Hematopoietic multipotent progenitor cell treated with erythropoietin and hydrocortisone succinate and interleukin-3 and kit ligand, for 8 days (in vitro differentiated cells): ENCODE data around the gene PRKAA2.

Experiments
- DNase-seq: peaks from one replicate; pipeline ENCODE4 v3.0.0-alpha.2; 2015

The PRKAA2 gene

GRCh38 chr1:56726706-56727105 lies 81.6 kb downstream of the PRKAA2 start:
- no peak for DNase-seq

DNA sequence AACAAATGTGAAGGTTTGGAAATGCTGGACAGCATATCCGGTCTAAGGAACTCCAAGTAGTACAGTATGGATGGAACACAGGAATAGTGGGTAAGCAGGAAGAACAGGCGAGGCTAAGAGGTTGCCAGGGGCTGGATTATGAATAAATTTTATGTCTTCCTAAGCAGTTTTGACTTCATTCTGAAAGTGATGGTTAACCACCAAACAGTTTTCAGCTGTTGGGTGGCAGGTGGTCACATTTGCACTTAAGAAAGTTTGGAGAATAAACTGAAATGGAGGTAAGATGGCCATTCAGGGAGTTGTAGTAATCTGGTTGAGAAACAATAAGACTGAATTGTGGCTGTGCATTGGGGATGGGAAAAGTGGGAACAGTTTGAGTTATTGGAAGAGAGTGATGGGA lies 83.8 kb downstream of the PRKAA2 start:
- DNase-seq, result no peak

- DNase-seq, result no peak
These were observed 100.1 kb downstream of the PRKAA2 start for GRCh38 chr1:56745231-56745630.

GRCh38 chr1:56754708-56755479 lies 109.8 kb downstream of the PRKAA2 start:
- no peak for DNase-seq

DNA sequence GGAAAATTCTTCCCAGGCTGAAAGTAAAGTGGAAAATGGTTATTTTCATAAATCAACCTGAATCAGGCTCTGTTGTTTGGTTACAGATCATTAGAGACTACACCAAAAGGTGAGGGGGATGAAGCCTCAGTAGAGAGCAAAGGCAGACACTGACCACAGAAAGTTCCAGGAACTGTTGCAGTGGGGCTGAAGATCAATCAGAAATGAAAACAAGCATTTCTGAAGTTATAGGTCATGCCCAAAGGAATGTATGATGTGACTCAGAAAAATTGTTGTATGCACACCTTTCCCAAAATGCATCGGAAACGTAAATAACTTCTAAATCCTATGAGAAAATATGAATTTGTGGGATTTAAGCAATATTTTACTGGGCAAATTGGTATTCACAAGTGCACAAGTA lies 110.8 kb downstream of the PRKAA2 start:
- DNase-seq, result no peak

- no peak for DNase-seq
These were observed 113.0 kb downstream of the PRKAA2 start for GRCh38 chr1:56758135-56758534.

- DNase-seq, result no peak
These were observed 113.7 kb downstream of the PRKAA2 start for GRCh38 chr1:56758794-56759193.
